Nephron (organoid): ENCODE results near the gene SLC16A7.

Source experiments
- H3K27ac Mint-ChIP-seq, 3 experiments: 2 replicates each; pipeline ENCODE4 v1.8.0; 2020; ENCODE audit warnings: mixed read lengths in 3 of 3, mild to moderate bottlenecking in 2 of 3, moderate library complexity in 1 of 3
- H3K27me3 Mint-ChIP-seq: 2 replicates; pipeline ENCODE4 v1.8.0; 2021; ENCODE audit warnings: low read depth, mild to moderate bottlenecking, moderate library complexity, mixed read lengths
- H3K36me3 Mint-ChIP-seq: 2 replicates; pipeline ENCODE4 v1.8.0; 2020; ENCODE audit warnings: low read depth, mixed read lengths
- H3K4me1 Mint-ChIP-seq: 2 replicates; pipeline ENCODE4 v1.8.0; 2020; ENCODE audit warnings: mixed read lengths
- H3K4me3 Mint-ChIP-seq, 3 experiments: 2 replicates each; pipeline ENCODE4 v1.8.0; 2020; ENCODE audit warnings: mild to moderate bottlenecking in 3 of 3, mixed read lengths in 3 of 3, moderate library complexity in 2 of 3
- H3K9me3 Mint-ChIP-seq: 2 replicates; pipeline ENCODE4 v1.8.0; 2020; ENCODE audit warnings: mixed read lengths
- CTCF ChIP-seq, 3 experiments: fragments of 200-600 bp; sonication (generic); IDR thresholded peaks; one replicate each; pipeline ENCODE4 v1.5.0; 2021; ENCODE audit warnings: antibody characterized with exemption in 3 of 3; ENCODE audit not compliant: unreplicated experiment in 3 of 3

The SLC16A7 gene

DNA sequence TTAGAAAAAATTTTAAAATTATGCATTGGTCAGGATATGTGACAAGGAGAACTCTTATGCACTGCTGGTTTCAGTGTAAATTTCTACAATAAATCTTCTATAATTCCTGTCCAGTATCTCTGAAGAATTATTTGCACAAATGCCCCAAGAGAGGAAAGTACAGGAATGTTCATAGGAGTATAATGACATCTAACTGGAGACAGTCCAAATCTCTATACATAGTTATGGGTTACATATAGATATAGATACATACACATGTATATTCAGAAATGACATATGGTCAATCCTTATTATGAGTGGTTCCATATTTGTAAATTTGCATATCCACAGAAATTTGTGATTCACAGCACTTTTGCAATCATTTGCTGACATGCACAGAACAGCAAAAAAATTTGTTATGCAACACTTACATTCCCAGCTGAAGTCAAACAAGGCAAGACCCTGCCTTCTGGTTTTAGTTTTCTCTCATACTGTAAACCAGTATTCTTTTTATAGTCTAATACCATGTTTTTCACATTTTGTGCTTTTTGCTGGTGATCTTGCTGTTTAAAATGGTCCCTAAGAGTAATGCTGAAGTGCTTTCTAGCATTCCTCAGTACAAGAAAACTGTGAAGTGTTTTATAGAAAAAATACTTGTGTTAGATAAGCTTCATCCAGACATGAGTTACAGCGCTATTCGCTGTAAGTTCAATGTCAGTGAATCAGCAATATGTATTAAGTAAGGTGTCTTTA, 103.8 kb downstream of the SLC16A7 start:
- no peak overlapping the region for H3K4me3 Mint-ChIP-seq
- no peak overlapping the region for H3K27ac Mint-ChIP-seq
- no peak for TF ChIP-seq CTCF (IDR thresholded peaks at IDR 0.05; ENCODE audit: unreplicated experiment in 3 of 3)
- no peaks in the 10 kb centered on the region for H3K4me1 Mint-ChIP-seq
- no peaks in the 10 kb centered on the region for H3K9me3 Mint-ChIP-seq
- no peaks in the 10 kb centered on the region for H3K36me3 Mint-ChIP-seq
- H3K27me3 Mint-ChIP-seq: no peaks in the 10 kb centered on the region

DNA sequence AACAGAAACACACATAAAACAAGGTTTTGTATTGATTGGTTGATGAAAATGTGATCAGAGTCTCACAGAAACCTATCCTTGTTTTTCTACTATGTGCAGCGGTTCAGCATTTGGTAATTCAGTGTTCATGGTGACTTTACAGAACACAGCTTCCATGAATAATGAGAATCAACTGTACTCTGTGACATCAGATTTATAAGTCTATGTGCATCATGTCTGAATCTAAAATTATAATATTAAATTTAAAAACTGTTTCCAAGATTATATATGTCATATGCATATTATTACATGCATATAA, 104.3 kb downstream of the SLC16A7 start:
- Mint-ChIP-seq H3K4me1 (no peaks in the 10 kb centered on the region), H3K36me3 (no peaks in the 10 kb centered on the region), H3K27ac (no peak overlapping the region), H3K9me3 (no peaks in the 10 kb centered on the region), H3K27me3 (no peaks in the 10 kb centered on the region), H3K4me3 (no peak overlapping the region)
- TF ChIP-seq CTCF (IDR thresholded peaks at IDR 0.05; ENCODE audit: unreplicated experiment in 3 of 3): no peak

- H3K4me1 Mint-ChIP-seq: no peaks in the 10 kb centered on the region
- no peaks in the 10 kb centered on the region for H3K9me3 Mint-ChIP-seq
Observed at GRCh38 chr12:59708064-59708463, 112.2 kb downstream of the SLC16A7 start.

GRCh38 chr12:59708484-59708883, 112.7 kb downstream of the SLC16A7 start:
- Mint-ChIP-seq H3K27me3 (no peaks in the 10 kb centered on the region), H3K4me3 (no peak overlapping the region), H3K27ac (no peak overlapping the region), H3K36me3 (no peaks in the 10 kb centered on the region), H3K4me1 (no peaks in the 10 kb centered on the region), H3K9me3 (no peaks in the 10 kb centered on the region)
- no peak for TF ChIP-seq CTCF (IDR thresholded peaks at IDR 0.05; ENCODE audit: unreplicated experiment in 3 of 3)

More at GRCh38 chr12:59708064-59708463, 112.2 kb downstream of the SLC16A7 start:
- no peaks in the 10 kb centered on the region for H3K36me3 Mint-ChIP-seq
- no peaks in the 10 kb centered on the region for H3K27me3 Mint-ChIP-seq
- no peak overlapping the region for H3K4me3 Mint-ChIP-seq
- no peak overlapping the region for H3K27ac Mint-ChIP-seq
- TF ChIP-seq CTCF (IDR thresholded peaks at IDR 0.05; ENCODE audit: unreplicated experiment in 3 of 3): no peak

DNA sequence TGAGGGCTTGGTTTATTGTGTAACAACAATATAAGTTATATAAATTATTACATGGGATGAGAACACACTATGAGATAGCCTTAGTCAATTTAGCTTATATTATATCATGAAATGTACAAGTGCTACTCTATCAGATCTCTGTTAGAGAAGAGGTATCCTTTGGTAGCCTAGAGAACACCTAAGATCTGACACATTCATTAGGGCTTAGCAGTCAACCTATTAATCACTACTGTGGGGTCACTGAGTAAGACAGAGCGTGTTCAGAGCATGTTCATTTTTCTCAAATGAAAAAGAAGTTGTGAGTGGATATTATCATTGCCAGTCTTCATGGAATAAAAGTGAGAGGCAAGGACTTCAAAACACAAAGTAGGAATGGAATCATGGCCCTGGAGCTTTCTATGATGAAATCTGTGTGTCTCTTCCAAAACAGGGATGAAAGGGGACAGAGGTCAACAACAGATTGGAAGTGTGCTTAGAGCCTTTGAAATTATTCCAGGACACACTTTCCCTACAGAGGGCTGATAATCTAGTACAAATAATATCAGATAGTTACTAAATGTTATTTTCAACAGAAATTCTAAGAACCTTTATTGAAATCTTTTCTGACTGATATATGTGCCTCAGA, 114.3 kb downstream of the SLC16A7 start:
- TF ChIP-seq CTCF (IDR thresholded peaks at IDR 0.05; ENCODE audit: unreplicated experiment in 3 of 3): no peak
- H3K36me3 Mint-ChIP-seq: no peaks in the 10 kb centered on the region
- H3K4me1 Mint-ChIP-seq: no peaks in the 10 kb centered on the region
- no peak overlapping the region for H3K27ac Mint-ChIP-seq
- no peaks in the 10 kb centered on the region for H3K27me3 Mint-ChIP-seq
- no peak overlapping the region for H3K4me3 Mint-ChIP-seq
- H3K9me3 Mint-ChIP-seq: no peaks in the 10 kb centered on the region

- no peak for TF ChIP-seq CTCF (IDR thresholded peaks at IDR 0.05; ENCODE audit: unreplicated experiment in 3 of 3)
- Mint-ChIP-seq H3K4me1 (no peaks in the 10 kb centered on the region), H3K27ac (no peak overlapping the region), H3K9me3 (no peaks in the 10 kb centered on the region), H3K27me3 (no peaks in the 10 kb centered on the region), H3K4me3 (no peak overlapping the region), H3K36me3 (no peaks in the 10 kb centered on the region)
Observed at GRCh38 chr12:59710964-59711363, 115.1 kb downstream of the SLC16A7 start.
